Measurements from ENCODE around the gene DHX57.

Gene DHX57

GRCh38 chr2:38765149-38765548 lies 110.6 kb downstream of the DHX57 start:
- no peak for TF ChIP-seq REST (IDR thresholded peaks at IDR 0.05; ENCODE audit: low read depth)
- no peak for TF ChIP-seq RAD21 (IDR thresholded peaks at IDR 0.05; ENCODE audit: low read depth)
- no peak for TF ChIP-seq ZBTB7A (IDR thresholded peaks at IDR 0.05; ENCODE audit: low read depth)
- TF ChIP-seq YY1 (IDR thresholded peaks at IDR 0.05; ENCODE audit: low read depth), result no peak
- TF ChIP-seq MAX (IDR thresholded peaks at IDR 0.05), result no peak
- no peak for TF ChIP-seq CREB1 (IDR thresholded peaks at IDR 0.05; ENCODE audit: low read depth)
- TF ChIP-seq USF1 (IDR thresholded peaks at IDR 0.05), result no peak
- TF ChIP-seq NFIC (IDR thresholded peaks at IDR 0.05), result no peak
- no peak for TF ChIP-seq EGR1 (IDR thresholded peaks at IDR 0.05)

- TF ChIP-seq YY1 (IDR thresholded peaks at IDR 0.05; ENCODE audit: low read depth) (no peak), REST (IDR thresholded peaks at IDR 0.05; ENCODE audit: low read depth) (no peak), TAF1 (IDR thresholded peaks at IDR 0.05; ENCODE audit: low read depth) (no peak), FOXM1 (IDR thresholded peaks at IDR 0.05; ENCODE audit: borderline replicate concordance, low read depth) (no peak), CREB1 (IDR thresholded peaks at IDR 0.05; ENCODE audit: low read depth) (no peak), MAX (IDR thresholded peaks at IDR 0.05) (no peak), TCF12 (IDR thresholded peaks at IDR 0.05; ENCODE audit: low read depth) (no peak), CEBPB (IDR thresholded peaks at IDR 0.05) (no peak), EP300 (IDR thresholded peaks at IDR 0.05; ENCODE audit: borderline replicate concordance) (no peak), NFIC (IDR thresholded peaks at IDR 0.05) (no peak)
Observed at GRCh38 chr2:38763728-38764127, 112.0 kb downstream of the DHX57 start.

- TF ChIP-seq YY1 (IDR thresholded peaks at IDR 0.05; ENCODE audit: low read depth) (no peak), REST (IDR thresholded peaks at IDR 0.05; ENCODE audit: low read depth) (no peak)
Observed at GRCh38 chr2:38763228-38763627, 112.5 kb downstream of the DHX57 start.

- TF ChIP-seq CREB1 (IDR thresholded peaks at IDR 0.05; ENCODE audit: low read depth), result no peak
- TF ChIP-seq YY1 (IDR thresholded peaks at IDR 0.05; ENCODE audit: low read depth), result no peak
- no peak for TF ChIP-seq RAD21 (IDR thresholded peaks at IDR 0.05; ENCODE audit: low read depth)
- TF ChIP-seq CEBPB (IDR thresholded peaks at IDR 0.05), result no peak
- TF ChIP-seq NFIC (IDR thresholded peaks at IDR 0.05), result no peak
- TF ChIP-seq ZBTB7A (IDR thresholded peaks at IDR 0.05; ENCODE audit: low read depth), result no peak
- no peak for TF ChIP-seq FOXM1 (IDR thresholded peaks at IDR 0.05; ENCODE audit: borderline replicate concordance, low read depth)
- no peak for TF ChIP-seq MAX (IDR thresholded peaks at IDR 0.05)
- TF ChIP-seq REST (IDR thresholded peaks at IDR 0.05; ENCODE audit: low read depth), result no peak
- TF ChIP-seq EP300 (IDR thresholded peaks at IDR 0.05; ENCODE audit: borderline replicate concordance), result no peak
- no peak for TF ChIP-seq USF1 (IDR thresholded peaks at IDR 0.05)
- no peak for TF ChIP-seq TEAD4 (IDR thresholded peaks at IDR 0.05)
- TF ChIP-seq TCF12 (IDR thresholded peaks at IDR 0.05; ENCODE audit: low read depth), result no peak
- no peak for TF ChIP-seq TAF1 (IDR thresholded peaks at IDR 0.05; ENCODE audit: low read depth)
- TF ChIP-seq EGR1 (IDR thresholded peaks at IDR 0.05), result no peak
Observed at GRCh38 chr2:38754506-38754905, 121.2 kb downstream of the DHX57 start.
